ENCODE measurements around the gene PLEKHH1.

Gene PLEKHH1

DNA sequence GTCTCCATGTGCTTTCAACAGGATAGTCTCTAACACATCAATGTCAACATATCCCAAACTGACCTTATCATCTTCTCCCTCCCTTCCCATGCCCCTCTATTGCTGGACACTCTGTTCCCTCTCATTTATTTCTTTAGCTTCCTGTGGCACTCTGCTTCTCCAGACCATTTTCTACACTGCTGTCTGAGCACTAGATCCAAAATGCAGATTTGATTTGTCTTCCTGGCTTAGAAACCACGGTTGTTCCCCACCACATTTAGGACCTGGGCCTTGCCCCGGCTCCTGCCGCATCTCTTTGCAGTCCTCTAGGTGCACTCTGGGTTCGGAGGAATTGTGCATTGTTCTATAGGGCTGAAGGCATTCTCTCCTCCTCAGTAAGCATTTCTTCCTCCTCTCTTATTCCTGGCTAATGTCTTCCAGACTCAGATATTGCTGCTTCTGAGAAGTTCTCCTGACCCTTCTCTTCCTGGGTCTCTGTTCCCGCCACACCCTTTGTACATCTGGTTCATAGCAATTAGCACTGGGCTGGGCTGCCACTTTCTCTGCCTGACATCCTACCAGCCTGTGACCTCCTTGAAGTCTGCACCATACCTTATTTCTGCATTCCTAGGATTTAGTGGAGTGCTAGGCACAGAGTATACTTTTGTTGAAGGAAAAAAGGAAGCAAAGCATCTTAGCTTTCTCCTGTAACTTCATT, 100.5 kb downstream of the PLEKHH1 start:
- DNase-seq, result no peak

- DNase-seq, result no peak
Measured at GRCh38 chr14:67636361-67636919, 103.3 kb downstream of the PLEKHH1 start.

GRCh38 chr14:67638642-67639041, 105.6 kb downstream of the PLEKHH1 start:
- no peak for DNase-seq

Data from retina (tissue), 1 donor.